SK-N-MC (cell line): ENCODE measurements around the gene STK32B.

ENCODE experiments used
- DNase-seq: peaks from one replicate; pipeline ENCODE4 v3.0.0-alpha.2; 2011; ENCODE audit warnings: low read depth, low spot score
- H3K27ac ChIP-seq: fragments of 200-600 bp; sonication (generic); 2 replicates; pipeline ENCODE4 v1.5.1; 2016; ENCODE audit warnings: mixed run types
- H3K36me3 ChIP-seq: fragments of 200-600 bp; sonication (generic); 2 replicates; pipeline ENCODE4 v1.6.1; 2017; ENCODE audit warnings: antibody characterized with exemption, low read length, mixed read lengths; ENCODE audit not compliant: insufficient read depth
- H3K4me3 ChIP-seq: fragments of 200-600 bp; sonication (generic); 2 replicates; pipeline ENCODE4 v1.5.1; 2016
- H3K9ac ChIP-seq: fragments of 200-600 bp; sonication (generic); 2 replicates; pipeline ENCODE4 v1.8.0; 2017; ENCODE audit warnings: mixed run types, mixed read lengths; ENCODE audit not compliant: insufficient read length
- H3K9me3 ChIP-seq: fragments of 200-600 bp; sonication (generic); 2 replicates; pipeline ENCODE4 v1.6.1; 2017; ENCODE audit warnings: low read depth, mild to moderate bottlenecking, antibody characterized with exemption, low read length, moderate library complexity, mixed read lengths
- EZH2 ChIP-seq: fragments of 200-600 bp; sonication (generic); IDR thresholded peaks from one replicate; pipeline ENCODE4 v1.6.1; 2017; ENCODE audit warnings: antibody characterized with exemption
- FOXP2 ChIP-seq: optimal IDR thresholded peaks from 2 replicates; pipeline ENCODE3; 2011; ENCODE audit warnings: mild to moderate bottlenecking, moderate library complexity; ENCODE audit not compliant: insufficient read depth; ENCODE audit errors: extremely low read length, control extremely low read depth
- POLR2AphosphoS5 ChIP-seq: IDR thresholded peaks from 2 replicates; pipeline ENCODE4 v1.6.1; 2012; ENCODE audit warnings: mild to moderate bottlenecking, low read depth, low read length, borderline replicate concordance

The STK32B gene

DNA sequence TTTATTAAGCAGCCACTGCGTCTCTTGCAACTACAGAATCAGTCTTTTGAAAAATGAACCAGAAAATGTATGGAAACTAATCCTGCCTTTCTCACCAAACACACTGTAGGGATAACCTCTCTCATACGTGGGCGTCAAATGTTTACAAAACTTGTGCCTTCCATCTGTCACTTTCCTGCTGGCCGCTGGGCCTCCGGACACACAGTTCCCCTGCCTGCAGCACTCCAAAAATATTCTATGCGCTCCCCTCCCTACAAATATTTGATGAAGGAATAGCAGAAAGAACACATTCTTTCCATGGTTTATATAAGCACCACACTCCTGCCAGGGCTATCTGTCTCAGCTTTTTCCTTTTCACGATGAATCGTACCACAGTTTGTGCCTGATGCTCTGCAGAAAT is 17.1 kb upstream of the STK32B start:
- no peak for DNase-seq
- TF ChIP-seq POLR2AphosphoS5 (no peak), EZH2 (no peak), FOXP2 (no peak)
- H3K36me3 ChIP-seq: no peaks in the 10 kb centered on the region
- H3K27ac ChIP-seq: no peak overlapping the region
- H3K9ac ChIP-seq: no peak overlapping the region
- no peaks in the 10 kb centered on the region for H3K9me3 ChIP-seq
- H3K4me3 ChIP-seq: no peak overlapping the region

DNA sequence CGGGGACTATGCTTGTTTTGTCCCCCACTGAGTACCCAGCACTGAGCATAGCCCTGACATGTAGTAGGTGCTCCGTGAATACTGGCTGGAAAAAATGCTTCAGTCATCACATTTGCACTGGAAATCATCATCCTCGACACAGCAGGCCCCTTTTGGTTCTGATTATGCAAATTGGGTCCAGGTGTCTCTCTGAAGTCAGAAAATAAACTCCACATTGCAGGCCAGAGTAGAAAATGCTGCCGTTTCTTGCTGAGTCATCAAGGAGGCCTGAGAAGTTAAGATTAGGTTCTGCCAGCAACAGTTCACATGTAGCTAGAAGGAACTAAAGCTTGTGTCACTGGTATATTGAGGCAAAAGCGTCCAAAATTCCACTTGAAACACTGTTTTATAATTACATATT is 15.0 kb upstream of the STK32B start:
- H3K27ac ChIP-seq: peak overlapping the region; percentile 85
- peak overlapping the region; percentile 4; the same call in 1 of the 2 replicates for H3K4me3 ChIP-seq
- no peaks in the 10 kb centered on the region for H3K9me3 ChIP-seq
- no peak overlapping the region for H3K9ac ChIP-seq
- TF ChIP-seq FOXP2 (no peak), POLR2AphosphoS5 (no peak; the same call in 1 of the 2 replicates), EZH2 (no peak)
- no peaks in the 10 kb centered on the region for H3K36me3 ChIP-seq
- DNase-seq: peak; percentile 48

- peak; percentile 48 for DNase-seq
- Histone ChIP-seq H3K9me3 (no peaks in the 10 kb centered on the region), H3K27ac (peak overlapping the region; percentile 82), H3K36me3 (no peaks in the 10 kb centered on the region), H3K9ac (peak overlapping the region; percentile 16), H3K4me3 (no peak overlapping the region)
- TF ChIP-seq EZH2: no peak
- TF ChIP-seq FOXP2: no peak
- TF ChIP-seq POLR2AphosphoS5: no peak
Observed at GRCh38 chr4:5037553-5038551, 13.4 kb upstream of the STK32B start.

DNA sequence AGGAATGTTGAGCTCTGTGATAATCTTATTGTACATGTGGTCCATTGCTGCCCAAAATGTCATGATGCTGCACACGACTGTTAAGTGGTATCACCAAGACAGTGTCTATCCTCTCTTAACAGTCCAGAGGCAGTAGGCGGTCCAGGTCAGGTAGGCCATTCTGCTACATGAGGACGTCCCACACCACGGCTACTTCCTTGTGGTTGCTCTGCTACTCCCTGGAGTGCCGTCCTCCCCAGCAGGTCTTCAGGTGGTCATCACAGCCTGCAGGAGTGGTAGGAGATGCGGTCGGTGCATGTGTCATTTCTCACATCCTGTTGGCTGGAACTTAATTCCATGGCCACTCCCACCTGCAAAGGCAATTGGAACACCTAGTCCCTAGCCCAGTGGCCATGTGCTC is 11.5 kb upstream of the STK32B start:
- TF ChIP-seq EZH2 (no peak), POLR2AphosphoS5 (no peak), FOXP2 (no peak)
- Histone ChIP-seq H3K9me3 (no peaks in the 10 kb centered on the region), H3K4me3 (no peak overlapping the region), H3K9ac (no peak overlapping the region), H3K27ac (no peak overlapping the region), H3K36me3 (no peaks in the 10 kb centered on the region)
- no peak for DNase-seq

- TF ChIP-seq POLR2AphosphoS5 (peak; percentile 41; the same call in 1 of the 2 replicates), FOXP2 (no peak)
- 0 out of 2 replicates have a peak, but pooled peaks cover under 1% of the 10 kb centered on the region for H3K9me3 ChIP-seq
- peak overlapping the region; percentile 70 for H3K9ac ChIP-seq
- H3K36me3 ChIP-seq: no peaks in the 10 kb centered on the region
- peak overlapping the region; percentile 73 for H3K4me3 ChIP-seq
- peak overlapping the region; percentile 98 for H3K27ac ChIP-seq
- DNase-seq: peak; percentile 78
Observed at GRCh38 chr4:5040856-5041620, 10.2 kb upstream of the STK32B start.

DNA sequence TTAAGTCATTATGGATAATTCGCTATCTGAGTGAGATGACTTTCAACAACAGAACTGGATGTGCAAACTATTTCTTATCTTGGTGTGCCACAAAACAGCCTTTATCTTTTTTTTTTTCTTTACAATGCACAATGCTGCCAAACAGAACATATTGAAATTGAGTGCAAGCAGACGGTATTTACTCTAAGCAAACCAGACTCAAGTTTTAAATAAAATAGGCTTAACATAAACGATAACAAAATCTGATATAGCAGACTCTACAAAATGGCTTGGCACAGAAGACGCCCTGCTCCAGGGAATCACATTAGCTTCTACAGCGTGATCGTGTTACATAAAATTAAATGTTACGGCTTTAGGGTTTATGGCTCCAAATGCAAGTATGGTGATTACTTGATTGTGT is 9.6 kb upstream of the STK32B start:
- peak overlapping the region; percentile 98 for H3K27ac ChIP-seq
- no peaks in the 10 kb centered on the region for H3K36me3 ChIP-seq
- H3K9me3 ChIP-seq: peaks cover 8% of the 10 kb centered on the region; the same call in 1 of the 2 replicates
- TF ChIP-seq POLR2AphosphoS5 (no peak), EZH2 (no peak), FOXP2 (no peak)
- peak; percentile 50 for DNase-seq
- peak overlapping the region; percentile 73 for H3K4me3 ChIP-seq
- H3K9ac ChIP-seq: peak overlapping the region; percentile 70

GRCh38 chr4:5043579-5043978 is 7.7 kb upstream of the STK32B start:
- no peak for DNase-seq
- no peaks in the 10 kb centered on the region for H3K36me3 ChIP-seq
- TF ChIP-seq FOXP2 (no peak), POLR2AphosphoS5 (no peak)
- no peak overlapping the region for H3K4me3 ChIP-seq
- H3K27ac ChIP-seq: no peak overlapping the region
- H3K9ac ChIP-seq: no peak overlapping the region
- peaks cover 8% of the 10 kb centered on the region; the same call in 1 of the 2 replicates for H3K9me3 ChIP-seq

GRCh38 chr4:5044341-5044740 is 6.9 kb upstream of the STK32B start:
- no peaks in the 10 kb centered on the region for H3K36me3 ChIP-seq
- H3K4me3 ChIP-seq: peak overlapping the region; percentile 45; the same call in 1 of the 2 replicates
- DNase-seq: no peak
- no peak overlapping the region for H3K9ac ChIP-seq
- peaks cover 8% of the 10 kb centered on the region; the same call in 1 of the 2 replicates for H3K9me3 ChIP-seq
- TF ChIP-seq EZH2 (no peak), FOXP2 (no peak), POLR2AphosphoS5 (no peak)
- H3K27ac ChIP-seq: no peak overlapping the region
